Activated effector memory CD4-positive, alpha-beta T cell treated with anti-CD3 and anti-CD28 coated beads, Interleukin-2, amount 50 U/mL, for 16 hours (primary cell): Measurements from ENCODE around the gene SLC22A5.
"Not testable (repeated sequence)": the region's sequence is repeated elsewhere in the genome, so short reads cannot be mapped to it uniquely, and the experiment has no call there.

Experiments
- DNase-seq: peaks from one replicate; pipeline ENCODE4 v3.0.0-alpha.2; 2020

The SLC22A5 gene

GRCh38 chr5:132389051-132389331 lies 19.5 kb downstream of the SLC22A5 start:
- DNase-seq: no peak

GRCh38 chr5:132389585-132390286 lies 20.2 kb downstream of the SLC22A5 start:
- no peak for DNase-seq

GRCh38 chr5:132391247-132391646 lies 21.7 kb downstream of the SLC22A5 start:
- no peak for DNase-seq

GRCh38 chr5:132391870-132392269 lies 22.4 kb downstream of the SLC22A5 start:
- no peak for DNase-seq

DNA sequence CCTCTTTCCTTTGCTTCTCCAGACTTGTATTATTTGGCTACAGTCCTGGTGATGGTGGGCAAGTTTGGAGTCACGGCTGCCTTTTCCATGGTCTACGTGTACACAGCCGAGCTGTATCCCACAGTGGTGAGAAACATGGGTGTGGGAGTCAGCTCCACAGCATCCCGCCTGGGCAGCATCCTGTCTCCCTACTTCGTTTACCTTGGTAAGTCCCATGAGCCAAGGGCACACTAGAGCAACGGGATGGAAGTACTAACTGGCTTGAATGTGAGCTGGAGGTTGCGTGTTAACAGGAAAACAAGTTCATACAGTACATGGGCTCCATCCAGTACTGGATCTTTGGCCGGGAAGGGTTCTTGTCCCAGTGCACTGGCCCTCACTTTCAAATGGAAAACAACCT lies 22.9 kb downstream of the SLC22A5 start:
- DNase-seq: no peak

GRCh38 chr5:132392978-132393825 lies 23.7 kb downstream of the SLC22A5 start:
- DNase-seq: no peak

DNA sequence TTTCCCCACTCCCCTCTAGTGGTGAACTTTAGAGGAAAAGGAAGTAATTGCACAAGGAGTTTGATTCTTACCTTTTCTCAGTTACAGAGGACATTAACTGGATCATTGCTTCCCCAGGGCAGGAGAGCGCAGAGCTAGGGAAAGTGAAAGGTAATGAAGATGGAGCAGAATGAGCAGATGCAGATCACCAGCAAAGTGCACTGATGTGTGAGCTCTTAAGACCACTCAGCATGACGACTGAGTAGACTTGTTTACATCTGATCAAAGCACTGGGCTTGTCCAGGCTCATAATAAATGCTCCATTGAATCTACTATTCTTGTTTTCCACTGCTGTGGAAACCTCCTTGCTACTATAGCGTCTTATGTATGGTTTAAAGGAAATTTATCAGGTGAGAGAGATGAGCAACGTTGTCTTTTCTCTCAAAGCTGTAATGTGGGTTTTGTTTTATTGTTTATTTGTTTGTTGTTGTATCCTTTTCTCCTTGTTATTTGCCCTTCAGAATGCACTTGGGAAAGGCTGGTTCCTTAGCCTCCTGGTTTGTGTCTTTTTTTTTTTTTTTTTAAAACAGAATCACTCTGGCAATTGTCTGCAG lies 25.3 kb downstream of the SLC22A5 start:
- no peak for DNase-seq

DNA sequence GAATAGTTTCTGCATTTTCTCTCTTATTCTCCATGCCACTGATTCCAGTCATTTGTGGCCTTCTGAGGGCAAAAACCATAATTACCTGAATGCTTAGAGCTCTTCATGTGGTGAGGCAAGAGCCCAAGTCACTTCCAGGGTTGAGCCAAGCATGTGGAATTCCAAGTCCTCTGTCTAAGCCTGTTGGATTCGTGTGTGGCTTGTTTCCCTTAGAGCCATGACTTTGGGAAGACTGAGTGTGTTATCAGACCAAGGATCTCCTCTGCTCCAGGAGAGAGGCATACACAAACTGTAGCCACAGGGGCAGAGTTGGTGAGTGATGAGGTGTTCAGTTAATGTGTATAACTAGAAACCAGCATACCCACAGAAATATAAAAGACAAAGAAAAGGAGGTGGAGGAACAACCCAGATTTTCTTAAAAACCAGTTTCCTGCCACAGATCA lies 27.1 kb downstream of the SLC22A5 start:
- no peak for DNase-seq

DNA sequence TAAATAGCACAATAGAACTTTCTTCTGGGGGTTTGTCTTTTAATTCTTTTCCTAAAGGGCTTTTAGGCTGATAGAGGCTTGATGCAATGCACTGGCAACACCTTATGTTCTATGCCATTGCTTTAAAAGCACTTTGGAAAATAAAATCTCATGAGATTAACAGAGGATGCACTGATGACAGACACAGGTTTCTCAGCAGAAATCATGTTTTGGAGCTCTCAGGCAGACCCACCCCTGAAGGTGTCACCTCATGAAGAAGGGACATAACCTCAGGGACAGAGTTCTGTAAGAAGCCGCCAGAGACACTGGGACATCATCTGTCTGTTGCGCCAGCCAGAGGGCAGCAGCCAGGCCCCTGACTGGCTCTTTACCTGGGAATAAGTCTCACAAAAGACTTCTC lies 27.7 kb downstream of the SLC22A5 start:
- no peak for DNase-seq

DNA sequence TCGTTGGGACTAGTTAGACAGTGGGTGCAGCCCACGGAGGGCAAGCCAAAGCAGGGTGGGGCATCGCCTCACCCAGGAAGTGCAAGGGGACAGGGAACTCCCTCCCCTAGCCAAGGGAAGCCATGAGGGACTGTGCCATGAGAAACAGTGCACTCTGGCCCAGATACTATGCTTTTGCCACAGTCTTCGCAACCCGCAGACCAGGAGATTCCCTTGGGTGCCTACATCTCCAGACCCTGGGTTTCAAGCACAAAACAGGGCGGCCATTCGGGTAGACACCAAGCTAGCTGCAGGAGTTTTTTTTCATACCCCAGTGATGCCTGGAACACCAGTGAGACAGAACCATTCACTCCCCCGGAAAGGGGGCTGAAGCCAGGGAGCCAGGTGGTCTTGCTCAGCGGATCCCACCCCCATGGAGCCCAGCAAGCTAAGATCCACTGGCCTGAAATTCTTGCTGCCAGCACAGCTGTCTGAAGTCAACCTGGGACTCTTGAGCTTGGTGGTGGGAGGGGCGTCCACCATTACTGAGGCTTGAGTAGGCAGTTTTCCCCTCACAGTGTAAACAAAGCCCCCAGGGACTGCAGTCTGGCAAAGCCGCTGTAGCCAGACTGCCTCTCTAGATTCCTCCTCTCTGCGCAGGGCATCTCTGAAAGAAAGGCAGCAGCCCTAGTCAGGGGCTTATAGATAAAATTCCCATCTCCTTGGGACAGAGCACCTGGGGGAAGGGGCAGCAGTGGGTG lies 28.6 kb downstream of the SLC22A5 start:
- not testable (repeated sequence) for DNase-seq

- DNase-seq: not testable (repeated sequence)
These were observed 34.5 kb downstream of the SLC22A5 start for GRCh38 chr5:132404041-132404440.

DNA sequence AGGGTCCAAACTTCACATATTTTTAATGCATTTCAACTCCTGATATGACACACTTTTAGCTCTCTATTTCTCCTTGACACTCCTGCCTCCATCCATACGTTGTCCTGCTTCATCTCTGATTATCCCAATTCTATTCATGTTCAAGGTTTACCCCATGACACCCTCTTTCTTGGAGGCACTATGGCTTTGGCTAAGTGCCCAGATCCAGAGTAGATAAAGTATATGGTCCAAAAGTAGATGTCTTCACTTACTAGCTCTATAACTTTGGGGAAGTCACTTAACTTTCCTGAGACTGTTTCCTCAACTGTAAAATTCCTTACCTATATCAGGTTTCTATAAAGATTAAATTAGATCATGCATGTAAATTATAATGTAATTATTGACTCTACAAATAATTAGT lies 36.1 kb downstream of the SLC22A5 start:
- no peak for DNase-seq

DNA sequence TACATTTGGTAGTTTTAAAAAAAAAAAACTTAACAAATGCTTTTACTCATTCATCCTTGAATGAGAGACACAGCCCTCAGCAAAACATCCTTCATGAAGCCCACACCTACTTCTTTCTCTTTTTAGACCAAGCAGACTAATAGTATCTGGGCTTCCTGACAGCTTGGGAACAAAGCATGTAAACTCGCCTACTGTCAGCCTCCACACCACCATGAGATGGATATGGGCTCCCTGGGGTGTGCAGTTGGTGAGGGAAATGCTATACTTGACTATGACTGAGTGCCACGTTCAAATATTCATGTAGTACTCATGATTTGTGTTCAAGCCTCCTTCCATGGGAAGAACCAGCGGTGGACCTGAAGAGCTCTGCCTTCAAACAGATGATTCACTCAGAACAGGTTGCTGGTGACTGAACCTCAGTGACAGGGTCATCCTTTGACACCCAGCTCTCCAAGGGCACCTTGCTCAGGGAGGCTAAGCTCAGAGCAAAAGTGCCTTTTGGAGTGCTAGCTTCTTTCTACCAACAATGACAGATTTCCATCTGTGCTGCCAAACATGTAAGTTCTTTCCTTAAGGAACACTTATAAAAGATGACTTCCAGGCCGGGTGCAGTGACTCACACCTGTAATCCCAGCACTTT lies 36.8 kb downstream of the SLC22A5 start:
- no peak for DNase-seq

- no peak for DNase-seq
These were observed 38.5 kb downstream of the SLC22A5 start for GRCh38 chr5:132407970-132408369.

GRCh38 chr5:132408456-132408855 lies 38.9 kb downstream of the SLC22A5 start:
- DNase-seq: no peak

GRCh38 chr5:132408965-132409364 lies 39.5 kb downstream of the SLC22A5 start:
- DNase-seq: no peak

DNA sequence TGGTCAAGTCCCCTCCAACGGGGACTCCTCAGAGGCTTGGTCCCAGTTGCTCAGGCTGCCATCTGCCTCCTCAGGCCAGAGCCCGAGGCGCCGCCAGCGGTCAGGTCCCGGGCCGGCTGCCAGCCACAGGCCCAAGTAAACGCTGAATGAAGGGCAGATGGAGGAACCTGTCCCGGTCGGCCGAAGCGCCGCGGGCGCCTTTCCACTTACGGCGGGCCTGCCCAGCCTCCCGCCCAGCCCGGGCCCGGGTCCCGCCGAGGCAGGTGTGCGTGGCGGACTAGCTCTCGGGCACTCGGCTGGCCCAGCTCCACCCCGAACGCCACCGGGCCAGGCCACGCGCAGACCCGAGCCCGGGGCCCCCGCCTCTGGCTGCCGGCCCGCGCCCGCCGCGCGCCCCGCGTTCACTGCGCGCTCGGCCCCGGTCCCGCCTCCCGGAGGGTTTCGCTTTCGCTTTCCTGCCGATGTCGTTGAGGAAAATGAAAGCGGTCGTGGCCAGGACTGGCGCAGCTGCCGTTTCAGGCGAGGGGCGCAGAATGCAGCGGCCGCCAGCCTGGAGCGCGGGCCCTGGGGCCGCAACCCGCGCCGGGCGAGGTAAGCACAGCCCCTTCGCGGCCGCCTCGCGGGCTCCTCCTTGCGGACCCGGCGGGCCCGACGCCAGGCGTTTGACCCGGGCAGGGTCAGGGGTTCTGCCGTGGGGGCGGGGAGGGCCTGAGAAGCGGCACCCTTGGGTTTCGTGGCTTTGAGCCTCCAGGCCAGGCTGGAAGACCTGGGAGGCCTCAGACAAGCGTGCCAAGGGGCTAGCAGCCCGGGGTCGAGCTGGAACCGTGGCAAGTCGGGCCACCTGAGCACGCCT lies 41.2 kb downstream of the SLC22A5 start:
- peak; percentile 95 for DNase-seq

- DNase-seq: peak; percentile 74
These were observed 41.9 kb downstream of the SLC22A5 start for GRCh38 chr5:132411304-132412013.

- no peak for DNase-seq
These were observed 44.1 kb downstream of the SLC22A5 start for GRCh38 chr5:132413567-132413966.

GRCh38 chr5:132414634-132415378 lies 45.3 kb downstream of the SLC22A5 start:
- DNase-seq: no peak
